ENCODE measurements around the gene TSEN2.
"Not testable (repeated sequence)": the region's sequence is repeated elsewhere in the genome, so short reads cannot be mapped to it uniquely, and the experiment has no call there.

TSEN2 gene

DNA sequence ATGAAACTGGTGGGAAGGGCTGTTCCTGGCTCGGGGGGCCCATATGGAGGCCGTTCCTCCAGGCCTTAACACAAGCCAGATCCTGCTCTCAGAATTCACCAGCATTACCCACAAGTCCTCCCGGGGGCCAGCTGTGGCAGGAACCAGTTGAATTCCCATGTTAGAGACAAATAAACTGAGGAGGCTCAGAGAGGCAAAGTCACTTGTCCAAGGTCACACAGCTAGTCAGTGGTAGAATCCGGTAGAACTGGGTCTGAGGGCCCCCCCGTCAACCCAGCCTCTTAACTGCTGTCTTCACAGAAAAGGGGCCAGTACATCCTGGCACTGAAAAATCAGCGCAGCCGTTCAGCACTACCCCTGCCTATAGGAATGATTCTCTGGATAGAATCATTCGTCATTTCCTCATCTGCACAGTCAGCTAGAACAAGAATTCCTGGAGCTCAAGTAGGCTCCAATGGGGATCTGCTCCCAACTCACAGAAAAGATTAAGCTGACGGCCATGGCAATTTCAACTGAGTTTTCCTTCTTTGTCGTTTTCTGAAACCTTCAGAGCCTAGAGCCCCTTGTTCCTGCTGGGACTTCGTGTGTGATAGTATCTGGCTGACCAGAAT, 12.2 kb upstream of the TSEN2 start:
- no peak overlapping the region for H3K4me3 ChIP-seq (ENCODE audit: low read length)
- TF ChIP-seq, protein P1, sequence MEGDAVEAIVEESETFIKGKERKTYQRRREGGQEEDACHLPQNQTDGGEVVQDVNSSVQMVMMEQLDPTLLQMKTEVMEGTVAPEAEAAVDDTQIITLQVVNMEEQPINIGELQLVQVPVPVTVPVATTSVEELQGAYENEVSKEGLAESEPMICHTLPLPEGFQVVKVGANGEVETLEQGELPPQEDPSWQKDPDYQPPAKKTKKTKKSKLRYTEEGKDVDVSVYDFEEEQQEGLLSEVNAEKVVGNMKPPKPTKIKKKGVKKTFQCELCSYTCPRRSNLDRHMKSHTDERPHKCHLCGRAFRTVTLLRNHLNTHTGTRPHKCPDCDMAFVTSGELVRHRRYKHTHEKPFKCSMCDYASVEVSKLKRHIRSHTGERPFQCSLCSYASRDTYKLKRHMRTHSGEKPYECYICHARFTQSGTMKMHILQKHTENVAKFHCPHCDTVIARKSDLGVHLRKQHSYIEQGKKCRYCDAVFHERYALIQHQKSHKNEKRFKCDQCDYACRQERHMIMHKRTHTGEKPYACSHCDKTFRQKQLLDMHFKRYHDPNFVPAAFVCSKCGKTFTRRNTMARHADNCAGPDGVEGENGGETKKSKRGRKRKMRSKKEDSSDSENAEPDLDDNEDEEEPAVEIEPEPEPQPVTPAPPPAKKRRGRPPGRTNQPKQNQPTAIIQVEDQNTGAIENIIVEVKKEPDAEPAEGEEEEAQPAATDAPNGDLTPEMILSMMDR (IDR thresholded peaks at IDR 0.05; ENCODE audit: insufficient read depth, low read depth, low read length, missing control alignments) = no peak
- DNase-seq (ENCODE audit: low read depth) = no peak

DNA sequence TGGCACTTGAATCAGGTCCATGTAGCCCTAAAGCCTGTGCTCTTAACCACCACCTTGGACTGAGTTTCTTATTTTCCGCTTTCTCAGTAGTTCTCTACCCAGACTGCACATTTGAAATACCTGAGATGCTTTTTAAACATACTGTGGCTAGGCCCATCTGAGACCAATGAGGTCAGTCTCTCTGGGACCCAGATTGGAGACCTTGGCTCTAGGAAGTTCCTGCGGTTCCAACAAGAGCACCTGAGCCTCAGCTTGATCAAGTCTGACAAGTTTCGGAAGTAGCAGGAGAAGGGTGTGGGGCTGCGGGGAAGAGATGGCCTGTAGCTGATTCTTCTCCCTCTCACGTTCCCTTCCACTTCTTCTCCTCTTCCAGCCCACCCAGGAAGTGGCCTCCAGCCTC, 11.5 kb upstream of the TSEN2 start:
- no peak for DNase-seq (ENCODE audit: low read depth)
- TF ChIP-seq, protein P1 (IDR thresholded peaks at IDR 0.05; ENCODE audit: insufficient read depth, low read depth, low read length, missing control alignments) = no peak
- H3K4me3 ChIP-seq (ENCODE audit: low read length) = no peak overlapping the region

DNA sequence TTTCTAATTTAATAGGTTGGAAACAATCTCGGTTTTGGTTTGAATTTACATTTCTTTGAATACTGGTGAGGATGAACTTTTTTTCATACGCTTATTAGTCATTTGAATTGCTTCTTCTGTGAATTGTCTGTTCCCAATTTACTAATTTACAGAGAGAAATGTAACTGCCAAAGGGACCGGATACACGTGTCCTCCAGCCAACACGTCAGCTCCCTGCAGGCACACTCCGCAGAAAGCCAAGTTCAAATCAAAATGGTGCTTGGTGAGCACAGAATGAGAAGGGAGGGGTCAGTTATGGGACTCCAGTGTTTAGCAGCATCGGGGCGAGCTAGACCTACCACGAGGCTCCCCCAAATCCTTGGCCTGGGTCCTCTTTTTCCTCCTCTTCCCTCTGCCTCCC, 10.8 kb upstream of the TSEN2 start:
- DNase-seq (ENCODE audit: low read depth) = no peak
- TF ChIP-seq, protein P1 (IDR thresholded peaks at IDR 0.05; ENCODE audit: insufficient read depth, low read depth, low read length, missing control alignments) = no peak
- no peak overlapping the region for H3K4me3 ChIP-seq (ENCODE audit: low read length)

DNA sequence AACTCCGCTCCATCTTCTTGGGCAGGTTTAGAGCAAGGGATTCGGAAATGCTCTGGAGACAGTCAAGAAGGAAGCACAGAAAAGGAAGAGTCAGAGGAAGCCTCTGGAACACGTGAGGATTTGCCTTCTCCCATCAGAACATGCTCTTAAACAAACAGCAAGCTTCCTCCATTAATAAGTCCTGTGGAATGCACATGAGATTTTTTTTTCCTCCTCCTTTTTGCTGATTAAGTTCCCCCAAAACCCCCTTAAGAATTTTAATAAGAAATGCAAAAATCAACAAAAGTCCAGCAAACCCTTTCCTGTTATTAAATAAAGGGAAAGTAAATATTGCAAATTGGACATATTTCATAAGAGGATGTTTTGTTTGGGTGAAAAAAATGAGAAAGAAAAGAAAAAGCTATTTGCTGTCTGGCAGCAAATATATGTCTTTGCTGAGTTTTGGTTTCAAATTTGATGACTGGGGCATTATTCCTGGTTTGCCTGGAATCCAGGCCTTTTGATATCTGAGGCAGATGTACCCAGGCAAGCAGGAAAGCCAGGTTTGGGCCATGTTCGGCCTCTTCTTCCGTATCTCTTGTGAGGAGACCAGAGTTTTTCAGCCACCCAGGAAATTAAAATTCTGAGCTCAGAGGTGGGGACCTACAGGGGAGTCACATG, 7.9 kb upstream of the TSEN2 start:
- H3K4me3 ChIP-seq (ENCODE audit: low read length) = no peak overlapping the region
- TF ChIP-seq, protein P1 (IDR thresholded peaks at IDR 0.05; ENCODE audit: insufficient read depth, low read depth, low read length, missing control alignments) = no peak
- DNase-seq (ENCODE audit: low read depth) = peak; percentile 63

DNA sequence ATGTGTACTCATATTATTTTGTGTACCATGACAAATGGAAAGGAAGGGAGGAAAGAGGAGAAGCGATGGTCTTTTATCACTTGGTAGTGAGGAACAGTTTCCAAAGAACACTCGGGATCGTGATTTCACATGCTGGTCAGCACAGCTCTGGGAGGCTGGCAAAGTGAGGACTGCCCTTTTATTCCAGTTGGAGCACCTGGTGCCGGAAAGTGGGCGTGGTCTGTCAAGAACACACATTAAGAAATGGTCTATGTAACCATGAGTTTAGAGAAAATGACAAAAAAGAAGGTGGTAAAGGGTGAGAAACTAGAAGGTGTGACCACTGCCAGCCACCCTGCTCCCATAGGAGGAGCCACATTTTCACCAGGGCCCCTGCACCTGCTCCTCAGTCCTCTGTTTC, 7.0 kb upstream of the TSEN2 start:
- TF ChIP-seq, protein P1 (IDR thresholded peaks at IDR 0.05; ENCODE audit: insufficient read depth, low read depth, low read length, missing control alignments) = no peak
- no peak for DNase-seq (ENCODE audit: low read depth)

DNA sequence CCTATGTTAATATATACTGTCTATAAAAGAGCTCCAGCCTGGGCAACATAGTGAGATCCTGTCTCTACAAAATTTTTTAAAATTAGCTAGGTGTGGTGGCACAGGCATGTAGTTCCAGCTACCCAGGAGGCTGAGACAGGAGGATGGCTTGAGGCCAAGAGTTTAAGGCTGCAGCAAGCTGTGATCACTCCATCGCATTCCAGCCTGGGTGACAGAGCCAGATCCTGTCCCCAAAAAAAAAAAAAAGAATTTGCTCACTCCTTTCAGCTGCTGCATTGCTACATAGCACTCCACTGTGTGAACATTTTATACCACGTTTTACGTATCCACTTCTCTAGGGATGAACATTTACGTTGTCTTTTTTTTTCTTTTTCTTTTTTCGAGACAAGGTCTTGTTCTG, 6.0 kb upstream of the TSEN2 start:
- DNase-seq (ENCODE audit: low read depth) = no peak

More for the DNA sequence above, 7.0 kb upstream of the TSEN2 start:
- H3K4me3 ChIP-seq (ENCODE audit: low read length) = no peak overlapping the region

DNA sequence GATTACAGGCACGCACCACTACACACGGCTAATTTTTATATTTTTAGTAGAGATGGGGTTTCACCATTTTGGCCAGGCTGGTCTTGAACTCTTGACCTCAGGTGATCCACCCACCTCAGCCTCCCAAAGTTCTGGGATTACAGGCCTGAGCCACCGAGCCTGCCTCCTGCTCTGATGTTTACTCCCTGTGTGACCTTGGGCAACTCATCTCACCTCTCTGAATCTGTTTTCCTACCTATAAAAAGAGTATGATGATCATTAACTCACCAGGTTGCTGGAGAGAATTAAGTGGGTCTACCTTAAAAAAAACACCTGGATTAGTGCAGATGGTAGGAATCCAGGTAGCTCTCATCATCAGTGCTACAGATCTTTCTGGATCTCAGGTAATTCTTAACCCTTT, 5.1 kb upstream of the TSEN2 start:
- DNase-seq (ENCODE audit: low read depth); H3K4me3 ChIP-seq (ENCODE audit: low read length): not testable (repeated sequence)

More for the DNA sequence above, 6.0 kb upstream of the TSEN2 start:
- TF ChIP-seq, protein P1 (IDR thresholded peaks at IDR 0.05; ENCODE audit: insufficient read depth, low read depth, low read length, missing control alignments) = no peak
- H3K4me3 ChIP-seq (ENCODE audit: low read length) = no peak overlapping the region
